GM23338 (cell line): ENCODE measurements around the gene TAPBPL. TPM values are rescaled to one million over a fixed set of nuclear protein-coding genes. Genes with fewer than 3 reads are reported as not detected.

Source experiments
- ATAC-seq: fragments of 200-7000 bp; cut with Tn5 transposase; 3 replicates; pipeline ENCODE4 v1.9.1; 2020
- DNase-seq: peaks from one replicate; pipeline ENCODE4 v3.0.0-alpha.2; 2015; ENCODE audit warnings: low spot score
- H2AFZ ChIP-seq: fragments of 200-600 bp; sonication (generic); 2 replicates; pipeline ENCODE4 v1.8.0; 2016; ENCODE audit warnings: antibody characterized with exemption, mild to moderate bottlenecking, moderate library complexity
- H3F3A ChIP-seq: fragments of 200-600 bp; sonication (generic); replicated peaks from 2 replicates; pipeline ENCODE4 v1.8.0; 2017; ENCODE audit warnings: antibody characterized with exemption, mixed run types, low read depth
- H3K27ac ChIP-seq: fragments of 200-600 bp; sonication (generic); 2 replicates; pipeline ENCODE4 v1.6.1; 2016; ENCODE audit warnings: low read depth
- H3K27me3 ChIP-seq: fragments of 200-600 bp; sonication (generic); 2 replicates; pipeline ENCODE4 v1.8.0; 2016; ENCODE audit warnings: mild to moderate bottlenecking, mixed run types, moderate library complexity; ENCODE audit not compliant: insufficient read depth
- H3K36me3 ChIP-seq: fragments of 200-600 bp; sonication (generic); 2 replicates; pipeline ENCODE4 v1.8.0; 2016; ENCODE audit warnings: mild to moderate bottlenecking; ENCODE audit not compliant: insufficient read depth
- H3K4me1 ChIP-seq: fragments of 200-600 bp; sonication (generic); 2 replicates; pipeline ENCODE4 v1.8.0; 2016; ENCODE audit warnings: mild to moderate bottlenecking, moderate library complexity; ENCODE audit not compliant: insufficient read depth
- H3K4me2 ChIP-seq: fragments of 200-600 bp; sonication (generic); 2 replicates; pipeline ENCODE4 v1.7.1; 2017; ENCODE audit warnings: mixed run types
- H3K4me3 ChIP-seq: fragments of 200-600 bp; sonication (generic); 2 replicates; pipeline ENCODE4 v1.6.1; 2016; ENCODE audit warnings: mixed run types
- H3K79me2 ChIP-seq: fragments of 200-600 bp; sonication (generic); replicated peaks from 2 replicates; pipeline ENCODE4 v1.8.0; 2017; ENCODE audit warnings: mild to moderate bottlenecking; ENCODE audit not compliant: insufficient read depth
- H3K9me2 ChIP-seq: fragments of 200-600 bp; sonication (generic); 2 replicates; pipeline ENCODE4 v1.8.0; 2017; ENCODE audit not compliant: insufficient read depth
- H4K20me1 ChIP-seq: fragments of 200-600 bp; sonication (generic); replicated peaks from 2 replicates; pipeline ENCODE4 v1.8.0; 2017; ENCODE audit warnings: mild to moderate bottlenecking; ENCODE audit not compliant: insufficient read depth
- H3K27ac Mint-ChIP-seq: 2 replicates; pipeline ENCODE4 v1.8.0; 2020; ENCODE audit warnings: inconsistent platforms, mild to moderate bottlenecking, moderate library complexity, mixed read lengths
- H3K27me3 Mint-ChIP-seq: 3 replicates; pipeline ENCODE4 v1.8.0; 2022; ENCODE audit warnings: low read depth, mild to moderate bottlenecking, moderate library complexity, mixed read lengths, inconsistent platforms; ENCODE audit not compliant: insufficient read depth, poor library complexity
- H3K36me3 Mint-ChIP-seq: 3 replicates; pipeline ENCODE4 v1.8.0; 2021; ENCODE audit warnings: low read depth, mild to moderate bottlenecking, inconsistent platforms, moderate library complexity, mixed read lengths
- H3K4me1 Mint-ChIP-seq: 3 replicates; pipeline ENCODE4 v1.8.0; 2020; ENCODE audit warnings: mild to moderate bottlenecking, inconsistent platforms, mixed read lengths
- H3K4me3 Mint-ChIP-seq: 3 replicates; pipeline ENCODE4 v1.8.0; 2021; ENCODE audit warnings: moderate library complexity, mild to moderate bottlenecking, inconsistent platforms, mixed read lengths
- H3K9me3 Mint-ChIP-seq: 3 replicates; pipeline ENCODE4 v1.8.0; 2020; ENCODE audit warnings: moderate library complexity, mild to moderate bottlenecking, inconsistent platforms, mixed read lengths
- STAT1 ChIP-seq: IDR thresholded peaks from one replicate; pipeline ENCODE4 v1.6.1; 2016; ENCODE audit warnings: antibody characterized with exemption; ENCODE audit not compliant: unreplicated experiment
- polyA plus RNA-seq: library from polyadenylated mRNA; unstranded; fragments of >200 nt; fragmentation: Nextera tagmentation; extraction: Ambion mirVana; gene quantifications from 2 replicates; pipeline ENCODE4 v1.2.1, GENCODE V29; 2016
- total RNA-seq: library from RNA; depleted of rRNA; stranded (reverse); fragments of >200 nt; shearing (Covaris generic); gene quantifications from 2 replicates; pipeline ENCODE4 v1.2.3, GENCODE V29; 2014
- TF ChIP-seq, protein P1 (sequence below), 2 experiments: fragments of 200-600 bp in 1 of 2; sonication (generic) in 1 of 2; conservative IDR thresholded peaks; 2 replicates each; pipeline versions ENCODE4 v1.5.1 to v1.6.1; 2016 to 2017; ENCODE audit warnings: antibody characterized with exemption in 2 of 2, low read depth in 2 of 2, mild to moderate bottlenecking in 2 of 2, moderate library complexity in 1 of 2
- TF ChIP-seq, protein P2 (sequence below): fragments of 250-450 bp; sonication (Bioruptor Pico); IDR thresholded peaks from 2 replicates; pipeline ENCODE4 v1.5.0; 2020; ENCODE audit warnings: mild to moderate bottlenecking, moderate library complexity

Gene TAPBPL
- total and polyA plus RNA-seq, 2 experiments from 2014 or later: 0.59 to 0.65 TPM

DNA sequence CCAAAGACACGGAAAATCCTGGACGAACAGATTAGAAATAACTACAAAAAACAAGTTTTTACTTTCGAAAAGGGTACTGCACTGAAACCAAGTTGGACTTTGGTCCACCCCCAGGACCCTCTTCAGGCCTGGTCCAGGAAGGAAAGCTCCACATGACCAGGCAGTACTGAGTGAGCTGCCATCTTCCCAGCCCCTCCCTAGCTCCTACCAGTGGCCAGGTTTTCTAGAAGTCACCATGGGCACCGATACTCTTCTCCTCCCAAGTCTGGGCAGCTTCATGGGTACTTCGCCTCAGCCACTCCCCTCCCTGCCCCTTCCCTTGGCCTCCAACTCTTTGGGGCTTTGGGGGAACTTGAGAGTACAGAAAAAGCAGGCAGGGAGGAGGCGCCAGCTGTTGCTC is 12.0 kb downstream of the TAPBPL start (continued):
- TF ChIP-seq, protein P1, sequence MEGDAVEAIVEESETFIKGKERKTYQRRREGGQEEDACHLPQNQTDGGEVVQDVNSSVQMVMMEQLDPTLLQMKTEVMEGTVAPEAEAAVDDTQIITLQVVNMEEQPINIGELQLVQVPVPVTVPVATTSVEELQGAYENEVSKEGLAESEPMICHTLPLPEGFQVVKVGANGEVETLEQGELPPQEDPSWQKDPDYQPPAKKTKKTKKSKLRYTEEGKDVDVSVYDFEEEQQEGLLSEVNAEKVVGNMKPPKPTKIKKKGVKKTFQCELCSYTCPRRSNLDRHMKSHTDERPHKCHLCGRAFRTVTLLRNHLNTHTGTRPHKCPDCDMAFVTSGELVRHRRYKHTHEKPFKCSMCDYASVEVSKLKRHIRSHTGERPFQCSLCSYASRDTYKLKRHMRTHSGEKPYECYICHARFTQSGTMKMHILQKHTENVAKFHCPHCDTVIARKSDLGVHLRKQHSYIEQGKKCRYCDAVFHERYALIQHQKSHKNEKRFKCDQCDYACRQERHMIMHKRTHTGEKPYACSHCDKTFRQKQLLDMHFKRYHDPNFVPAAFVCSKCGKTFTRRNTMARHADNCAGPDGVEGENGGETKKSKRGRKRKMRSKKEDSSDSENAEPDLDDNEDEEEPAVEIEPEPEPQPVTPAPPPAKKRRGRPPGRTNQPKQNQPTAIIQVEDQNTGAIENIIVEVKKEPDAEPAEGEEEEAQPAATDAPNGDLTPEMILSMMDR (conservative IDR thresholded peaks at IDR 0.05; ENCODE audit: low read depth in 2 of 2): no peak
- no peak for TF ChIP-seq STAT1

DNA sequence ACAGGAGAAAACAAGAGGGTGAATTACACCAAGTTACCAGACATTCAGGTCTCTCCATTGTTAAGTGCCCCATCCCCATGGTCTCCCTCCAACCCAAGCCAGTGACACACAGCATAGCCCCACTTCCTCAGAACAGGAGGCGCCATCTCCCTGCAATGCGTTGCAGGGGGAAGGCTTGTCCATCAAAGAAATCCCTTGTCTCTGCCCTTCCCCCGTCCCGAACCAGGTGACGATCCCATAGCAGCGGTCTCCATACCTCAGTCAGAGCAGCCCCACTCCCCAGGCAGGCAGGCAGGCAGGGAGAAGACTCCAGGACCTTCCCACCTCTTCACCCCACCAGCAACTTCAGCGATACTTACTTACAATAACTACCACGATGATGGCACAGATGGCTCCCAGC is 12.7 kb downstream of the TAPBPL start:
- 0 out of 2 replicates have a peak, but pooled peaks cover 4% of the 10 kb centered on the region for H3F3A ChIP-seq
- Mint-ChIP-seq H3K36me3 (peaks cover 61% of the 10 kb centered on the region), H3K27ac (no peak overlapping the region)

More for the DNA sequence above, 12.7 kb downstream of the TAPBPL start:
- ATAC-seq (no peak), DNase-seq (no peak)
- H3K4me1 ChIP-seq: peaks cover 6% of the 10 kb centered on the region
- H3K36me3 ChIP-seq: peaks cover 12% of the 10 kb centered on the region
- H3K9me3 Mint-ChIP-seq: no peaks in the 10 kb centered on the region
- no peak overlapping the region; the same call in 2 of the 3 replicates for H3K4me3 Mint-ChIP-seq
- no peak overlapping the region for H3K27ac ChIP-seq
- no peak overlapping the region for H3K4me3 ChIP-seq
- H3K4me2 ChIP-seq: no peak overlapping the region
- H4K20me1 ChIP-seq: peaks cover 8% of the 10 kb centered on the region
- peaks cover 13% of the 10 kb centered on the region for H3K27me3 Mint-ChIP-seq
- TF ChIP-seq, protein P1 (conservative IDR thresholded peaks at IDR 0.05; ENCODE audit: low read depth in 2 of 2): 0 out of 4 replicates have a peak, but pooled peaks of 1 of the 2 experiments have one; percentile 18
- TF ChIP-seq, protein P2, sequence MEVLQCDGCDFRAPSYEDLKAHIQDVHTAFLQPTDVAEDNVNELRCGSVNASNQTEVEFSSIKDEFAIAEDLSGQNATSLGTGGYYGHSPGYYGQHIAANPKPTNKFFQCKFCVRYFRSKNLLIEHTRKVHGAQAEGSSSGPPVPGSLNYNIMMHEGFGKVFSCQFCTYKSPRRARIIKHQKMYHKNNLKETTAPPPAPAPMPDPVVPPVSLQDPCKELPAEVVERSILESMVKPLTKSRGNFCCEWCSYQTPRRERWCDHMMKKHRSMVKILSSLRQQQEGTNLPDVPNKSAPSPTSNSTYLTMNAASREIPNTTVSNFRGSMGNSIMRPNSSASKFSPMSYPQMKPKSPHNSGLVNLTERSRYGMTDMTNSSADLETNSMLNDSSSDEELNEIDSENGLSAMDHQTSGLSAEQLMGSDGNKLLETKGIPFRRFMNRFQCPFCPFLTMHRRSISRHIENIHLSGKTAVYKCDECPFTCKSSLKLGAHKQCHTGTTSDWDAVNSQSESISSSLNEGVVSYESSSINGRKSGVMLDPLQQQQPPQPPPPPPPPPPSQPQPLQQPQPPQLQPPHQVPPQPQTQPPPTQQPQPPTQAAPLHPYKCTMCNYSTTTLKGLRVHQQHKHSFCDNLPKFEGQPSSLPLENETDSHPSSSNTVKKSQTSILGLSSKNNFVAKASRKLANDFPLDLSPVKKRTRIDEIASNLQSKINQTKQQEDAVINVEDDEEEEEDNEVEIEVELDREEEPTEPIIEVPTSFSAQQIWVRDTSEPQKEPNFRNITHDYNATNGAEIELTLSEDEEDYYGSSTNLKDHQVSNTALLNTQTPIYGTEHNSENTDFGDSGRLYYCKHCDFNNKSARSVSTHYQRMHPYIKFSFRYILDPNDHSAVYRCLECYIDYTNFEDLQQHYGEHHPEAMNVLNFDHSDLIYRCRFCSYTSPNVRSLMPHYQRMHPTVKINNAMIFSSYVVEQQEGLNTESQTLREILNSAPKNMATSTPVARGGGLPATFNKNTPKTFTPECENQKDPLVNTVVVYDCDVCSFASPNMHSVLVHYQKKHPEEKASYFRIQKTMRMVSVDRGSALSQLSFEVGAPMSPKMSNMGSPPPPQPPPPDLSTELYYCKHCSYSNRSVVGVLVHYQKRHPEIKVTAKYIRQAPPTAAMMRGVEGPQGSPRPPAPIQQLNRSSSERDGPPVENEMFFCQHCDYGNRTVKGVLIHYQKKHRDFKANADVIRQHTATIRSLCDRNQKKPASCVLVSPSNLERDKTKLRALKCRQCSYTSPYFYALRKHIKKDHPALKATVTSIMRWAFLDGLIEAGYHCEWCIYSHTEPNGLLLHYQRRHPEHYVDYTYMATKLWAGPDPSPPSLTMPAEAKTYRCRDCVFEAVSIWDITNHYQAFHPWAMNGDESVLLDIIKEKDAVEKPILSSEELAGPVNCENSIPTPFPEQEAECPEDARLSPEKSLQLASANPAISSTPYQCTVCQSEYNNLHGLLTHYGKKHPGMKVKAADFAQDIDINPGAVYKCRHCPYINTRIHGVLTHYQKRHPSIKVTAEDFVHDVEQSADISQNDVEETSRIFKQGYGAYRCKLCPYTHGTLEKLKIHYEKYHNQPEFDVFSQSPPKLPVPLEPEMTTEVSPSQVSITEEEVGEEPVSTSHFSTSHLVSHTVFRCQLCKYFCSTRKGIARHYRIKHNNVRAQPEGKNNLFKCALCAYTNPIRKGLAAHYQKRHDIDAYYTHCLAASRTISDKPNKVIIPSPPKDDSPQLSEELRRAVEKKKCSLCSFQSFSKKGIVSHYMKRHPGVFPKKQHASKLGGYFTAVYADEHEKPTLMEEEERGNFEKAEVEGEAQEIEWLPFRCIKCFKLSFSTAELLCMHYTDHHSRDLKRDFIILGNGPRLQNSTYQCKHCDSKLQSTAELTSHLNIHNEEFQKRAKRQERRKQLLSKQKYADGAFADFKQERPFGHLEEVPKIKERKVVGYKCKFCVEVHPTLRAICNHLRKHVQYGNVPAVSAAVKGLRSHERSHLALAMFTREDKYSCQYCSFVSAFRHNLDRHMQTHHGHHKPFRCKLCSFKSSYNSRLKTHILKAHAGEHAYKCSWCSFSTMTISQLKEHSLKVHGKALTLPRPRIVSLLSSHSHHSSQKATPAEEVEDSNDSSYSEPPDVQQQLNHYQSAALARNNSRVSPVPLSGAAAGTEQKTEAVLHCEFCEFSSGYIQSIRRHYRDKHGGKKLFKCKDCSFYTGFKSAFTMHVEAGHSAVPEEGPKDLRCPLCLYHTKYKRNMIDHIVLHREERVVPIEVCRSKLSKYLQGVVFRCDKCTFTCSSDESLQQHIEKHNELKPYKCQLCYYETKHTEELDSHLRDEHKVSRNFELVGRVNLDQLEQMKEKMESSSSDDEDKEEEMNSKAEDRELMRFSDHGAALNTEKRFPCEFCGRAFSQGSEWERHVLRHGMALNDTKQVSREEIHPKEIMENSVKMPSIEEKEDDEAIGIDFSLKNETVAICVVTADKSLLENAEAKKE (CRISPR knock-in tag): no peak
- peaks cover 6% of the 10 kb centered on the region for H3K4me1 Mint-ChIP-seq
- no peaks in the 10 kb centered on the region for H3K27me3 ChIP-seq
- peaks cover 14% of the 10 kb centered on the region for H3K79me2 ChIP-seq
- no peak overlapping the region for H2AFZ ChIP-seq
- H3K9me2 ChIP-seq: no peaks in the 10 kb centered on the region
